Stimulated activated CD8-positive, alpha-beta memory T cell treated with anti-CD3 and anti-CD28 coated beads, Interleukin-15, amount 100 ng/mL, for 1 hour (primary cell): Measurements from ENCODE around the gene ARHGAP5.

Experiments
- DNase-seq: peaks from one replicate; pipeline ENCODE4 v3.0.0-alpha.2; 2020; ENCODE audit warnings: low read depth

ARHGAP5 gene

DNA sequence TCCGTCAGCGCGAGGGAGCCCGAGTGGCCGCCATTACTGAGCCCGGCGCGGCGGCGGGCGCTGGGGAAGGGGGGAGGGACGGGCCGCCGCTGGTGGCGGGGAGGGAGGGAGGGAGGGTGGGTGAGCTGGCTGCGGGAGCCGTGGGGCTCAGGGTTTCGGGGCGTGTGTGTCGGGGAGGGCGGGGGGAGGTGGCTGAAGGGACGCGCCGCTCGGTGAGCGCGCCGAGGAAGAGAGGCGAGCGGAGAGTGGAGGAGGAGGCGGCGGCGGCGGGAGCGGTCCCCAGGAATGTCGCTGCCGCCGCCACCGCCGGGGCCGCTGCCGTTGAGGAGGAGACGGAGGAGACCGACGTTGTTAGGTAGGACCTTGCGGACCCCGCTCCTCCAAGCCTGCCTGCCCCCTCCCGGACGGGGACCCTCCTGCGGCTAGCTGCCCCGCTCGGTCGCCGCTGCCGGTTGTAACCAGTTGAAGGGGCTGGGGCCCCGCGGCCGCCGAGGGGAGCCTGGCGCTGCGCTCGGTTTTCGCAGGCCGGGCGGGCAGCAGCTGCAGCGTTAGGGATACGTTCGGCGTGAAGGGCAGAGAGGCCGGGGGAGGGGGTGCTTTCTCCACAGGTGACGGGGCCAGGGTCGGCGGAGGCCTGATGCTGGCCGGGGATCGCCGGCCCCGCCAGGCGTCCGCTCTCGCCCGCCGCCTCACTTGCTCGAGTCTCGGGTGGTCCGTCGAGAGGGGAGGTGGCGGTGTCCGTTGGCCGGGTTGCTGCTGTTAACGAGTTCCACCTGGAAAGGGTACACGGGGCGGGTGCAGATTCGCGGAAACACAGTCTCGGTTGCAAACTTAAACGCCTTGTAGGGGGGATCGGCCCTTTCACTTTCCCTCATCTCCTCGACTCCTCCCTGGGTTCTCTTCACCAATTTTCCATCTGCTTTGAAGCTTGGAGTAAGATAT lies at the start of gene ARHGAP5:
Gene ARHGAP5 (plus strand): TSS at position 224 of the 942 bp plus-strand sequence. CDS start 13,366 bp downstream, outside the sequence.
- no peak for DNase-seq

DNA sequence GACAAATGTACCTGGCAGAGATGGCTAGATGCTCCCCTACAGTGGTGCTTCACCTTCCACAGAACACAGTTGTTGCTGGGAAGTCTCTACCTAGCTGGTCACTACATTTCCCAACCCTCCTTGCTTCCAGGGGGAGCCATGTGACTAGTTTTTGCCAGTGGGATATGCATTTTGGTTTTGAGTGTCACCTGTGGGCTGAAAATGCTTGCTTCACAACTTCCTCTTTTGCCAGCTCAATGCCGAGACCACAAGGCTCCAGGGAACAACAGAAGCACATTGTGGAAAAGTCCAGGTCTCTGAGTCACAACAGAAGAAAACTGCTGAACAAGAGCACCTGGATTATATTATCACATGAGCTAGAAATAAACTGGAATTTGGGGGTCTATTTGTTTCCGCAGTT lies 48.5 kb upstream of the ARHGAP5 start:
- no peak for DNase-seq

- no peak for DNase-seq
Measured at GRCh38 chr14:32033543-32033942, 43.6 kb upstream of the ARHGAP5 start.

- DNase-seq, result no peak
Measured at GRCh38 chr14:32038876-32039275, 38.2 kb upstream of the ARHGAP5 start.

DNA sequence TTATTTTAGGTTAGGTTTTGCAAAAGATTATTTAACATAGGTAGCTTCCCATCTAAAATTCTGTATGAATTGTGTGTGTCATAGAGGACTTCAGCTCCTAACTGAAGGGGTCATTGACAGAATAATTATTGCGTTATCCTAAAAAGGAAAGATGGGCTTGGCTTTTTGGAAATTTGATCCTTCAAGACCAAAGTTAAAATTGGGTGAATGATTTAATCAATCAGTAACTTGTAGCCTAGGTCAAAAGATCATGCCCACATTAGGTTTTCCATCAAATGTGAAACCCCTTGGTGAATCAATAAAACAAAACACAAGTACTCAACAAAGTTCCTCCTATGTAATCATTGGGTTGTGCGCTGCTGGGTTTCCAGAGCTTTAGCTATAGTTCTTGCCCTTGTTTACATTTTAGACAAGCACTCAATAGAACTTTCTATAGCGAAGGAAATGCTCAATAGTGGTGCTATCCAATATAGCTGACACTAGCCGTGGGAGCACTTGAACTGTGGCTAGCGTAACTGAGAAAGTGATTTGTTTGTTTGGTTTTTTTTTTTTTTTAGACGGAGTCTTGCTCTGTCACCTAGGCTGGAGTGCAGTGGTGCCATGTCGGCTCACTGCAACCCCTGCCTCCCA lies 37.6 kb upstream of the ARHGAP5 start:
- DNase-seq, result no peak

- no peak for DNase-seq
Measured at GRCh38 chr14:32043624-32044023, 33.5 kb upstream of the ARHGAP5 start.

DNA sequence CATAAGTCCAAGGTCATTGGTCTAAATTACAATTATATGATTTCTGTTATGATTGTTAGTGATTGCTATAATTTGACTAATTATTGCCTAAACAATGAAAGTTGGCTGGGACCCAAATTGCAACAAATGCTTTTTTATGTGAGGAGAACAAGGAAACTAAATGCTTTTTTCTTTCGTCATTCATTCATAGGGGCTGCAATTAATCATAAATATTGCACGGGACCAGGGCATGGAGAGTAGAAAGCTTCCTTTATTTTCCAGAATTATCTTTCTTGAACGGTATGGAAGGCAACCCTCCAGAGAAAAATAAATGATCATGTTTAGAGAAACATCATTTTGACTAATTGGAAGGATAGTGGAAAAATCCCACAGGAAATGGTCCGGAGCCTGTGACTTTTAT lies 32.6 kb upstream of the ARHGAP5 start:
- DNase-seq, result no peak

- no peak for DNase-seq
Measured at GRCh38 chr14:32047791-32048190, 29.3 kb upstream of the ARHGAP5 start.

- no peak for DNase-seq
Measured at GRCh38 chr14:32049361-32050088, 27.6 kb upstream of the ARHGAP5 start.

DNA sequence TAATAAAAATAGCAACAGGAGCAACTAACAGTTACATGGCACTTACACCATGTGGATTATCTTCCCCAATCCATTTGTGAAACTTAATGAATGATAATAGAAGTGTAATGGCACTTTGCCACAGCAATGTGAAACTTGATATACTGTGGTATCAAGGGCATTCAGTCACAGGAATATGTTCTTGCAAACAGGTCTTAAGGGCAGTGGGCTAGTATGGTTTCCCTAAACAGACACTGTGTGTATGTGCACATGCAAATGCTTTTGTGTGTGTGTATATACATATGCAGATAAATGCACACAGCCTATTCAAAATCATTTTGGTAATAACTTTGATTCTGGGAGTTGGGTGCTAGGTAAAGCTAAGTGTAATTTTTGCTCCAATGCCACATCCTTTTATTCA lies 26.2 kb upstream of the ARHGAP5 start:
- DNase-seq, result no peak

DNA sequence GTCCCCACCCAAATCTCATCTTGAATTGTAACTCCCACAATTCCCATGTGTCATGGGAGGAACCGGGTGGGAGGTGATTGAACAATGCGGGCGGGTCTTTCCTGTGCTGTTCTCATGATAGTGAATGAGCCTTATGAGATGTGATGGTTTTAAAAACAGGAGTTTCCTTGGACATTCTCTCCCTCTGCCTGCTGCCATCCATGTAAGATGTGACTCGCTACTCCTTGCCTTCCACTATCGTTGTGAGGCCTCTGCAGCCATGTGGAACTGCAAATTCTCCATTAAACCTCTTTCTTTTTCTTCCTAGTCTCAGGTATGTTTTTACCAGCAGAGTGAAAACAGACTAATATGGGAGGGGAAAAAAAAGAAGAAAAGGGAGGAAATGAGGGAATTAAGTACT lies 22.6 kb upstream of the ARHGAP5 start:
- DNase-seq, result no peak

- DNase-seq, result no peak
Measured at GRCh38 chr14:32055175-32055574, 21.9 kb upstream of the ARHGAP5 start.

GRCh38 chr14:32059702-32060101 lies 17.4 kb upstream of the ARHGAP5 start:
- DNase-seq, result no peak

DNA sequence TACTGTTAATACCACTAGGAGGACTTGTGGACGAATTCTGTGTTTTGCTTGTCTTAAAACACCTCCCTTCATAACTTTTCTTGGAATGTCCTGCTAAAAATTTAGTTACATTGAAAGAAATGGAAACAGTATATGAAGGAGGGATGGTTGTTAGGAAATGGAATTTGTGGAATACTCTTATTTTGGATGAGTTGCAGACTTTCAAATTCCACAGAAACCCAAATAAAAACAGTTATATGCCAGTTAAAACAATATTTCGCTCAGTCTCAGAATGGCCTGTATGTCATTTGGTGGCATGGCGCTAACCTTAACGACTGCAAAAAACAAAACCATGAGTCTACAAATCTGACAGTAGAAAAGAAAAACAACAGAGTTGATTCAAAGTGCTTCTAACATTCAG lies 12.2 kb upstream of the ARHGAP5 start:
- no peak for DNase-seq

DNA sequence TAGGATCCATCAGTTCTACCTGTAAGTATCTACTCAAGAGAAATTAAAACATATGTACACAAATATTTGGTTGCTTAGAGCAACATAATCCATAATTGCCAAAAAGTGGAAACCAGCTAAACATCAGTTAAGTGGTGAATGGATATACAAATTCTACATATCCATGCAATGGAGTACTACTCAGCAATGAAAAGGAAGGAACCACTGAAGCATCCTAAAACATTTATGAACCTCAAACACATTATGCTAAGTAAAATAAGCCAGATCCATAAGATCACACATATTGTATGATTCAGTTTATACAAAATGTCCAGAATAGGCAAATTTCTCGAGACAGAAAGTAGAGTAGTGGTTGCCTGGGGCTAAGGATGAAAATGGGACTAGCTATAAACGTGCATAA lies 8.4 kb upstream of the ARHGAP5 start:
- DNase-seq, result no peak

GRCh38 chr14:32070282-32070681 lies 6.8 kb upstream of the ARHGAP5 start:
- no peak for DNase-seq

DNA sequence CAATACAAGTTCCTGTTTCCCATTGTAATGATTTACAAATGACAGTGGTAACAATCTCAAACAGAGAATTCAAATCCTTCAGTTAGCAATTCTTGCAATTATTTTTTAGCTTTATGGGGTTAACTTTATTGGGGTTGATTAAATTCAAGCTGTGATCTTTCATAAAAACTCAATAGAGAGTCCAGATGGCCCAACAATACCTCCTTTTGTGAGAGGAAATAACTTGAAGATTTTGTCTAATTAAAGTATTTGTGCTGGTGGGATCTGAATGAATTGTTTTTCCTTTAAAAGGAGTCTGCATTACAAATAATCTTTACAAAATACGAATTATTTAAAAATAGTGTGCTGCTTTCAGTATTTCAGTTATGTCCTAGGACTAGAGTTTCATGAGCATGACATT lies 4.4 kb upstream of the ARHGAP5 start:
- no peak for DNase-seq

- peak; percentile 8 for DNase-seq
Measured at GRCh38 chr14:32073537-32074189, 3.4 kb upstream of the ARHGAP5 start.

DNA sequence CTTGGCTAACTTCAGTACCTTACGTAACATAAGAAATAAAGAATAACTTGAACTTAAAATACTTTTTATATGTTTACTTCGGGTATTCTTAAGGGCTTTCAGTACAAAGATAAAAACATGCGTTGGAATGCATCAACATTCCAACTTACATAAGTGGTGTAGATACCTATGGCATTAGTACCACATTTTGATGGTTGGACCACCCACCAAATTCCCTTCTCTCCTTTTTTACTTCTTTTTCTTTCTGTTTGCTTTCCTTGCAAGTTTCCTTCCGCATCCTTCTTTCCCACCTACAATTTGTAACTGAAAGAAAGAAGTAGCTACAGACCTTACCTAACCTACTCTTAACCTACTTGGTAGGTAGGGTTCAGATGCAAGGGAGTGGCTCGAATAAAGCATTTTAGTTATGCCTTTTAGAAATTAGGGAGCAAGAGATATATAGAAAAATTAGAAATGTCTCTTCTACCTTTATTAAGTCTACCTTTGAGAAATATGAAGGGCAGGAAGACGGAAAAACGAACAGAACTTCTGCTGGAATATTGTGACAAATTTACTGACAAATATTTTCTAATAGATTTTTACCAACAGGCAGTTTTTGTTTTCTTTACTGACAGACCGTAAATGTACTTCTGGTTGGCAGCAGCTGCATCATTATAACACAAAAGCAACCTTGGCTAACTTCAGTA lies 2.1 kb upstream of the ARHGAP5 start:
- no peak for DNase-seq

DNA sequence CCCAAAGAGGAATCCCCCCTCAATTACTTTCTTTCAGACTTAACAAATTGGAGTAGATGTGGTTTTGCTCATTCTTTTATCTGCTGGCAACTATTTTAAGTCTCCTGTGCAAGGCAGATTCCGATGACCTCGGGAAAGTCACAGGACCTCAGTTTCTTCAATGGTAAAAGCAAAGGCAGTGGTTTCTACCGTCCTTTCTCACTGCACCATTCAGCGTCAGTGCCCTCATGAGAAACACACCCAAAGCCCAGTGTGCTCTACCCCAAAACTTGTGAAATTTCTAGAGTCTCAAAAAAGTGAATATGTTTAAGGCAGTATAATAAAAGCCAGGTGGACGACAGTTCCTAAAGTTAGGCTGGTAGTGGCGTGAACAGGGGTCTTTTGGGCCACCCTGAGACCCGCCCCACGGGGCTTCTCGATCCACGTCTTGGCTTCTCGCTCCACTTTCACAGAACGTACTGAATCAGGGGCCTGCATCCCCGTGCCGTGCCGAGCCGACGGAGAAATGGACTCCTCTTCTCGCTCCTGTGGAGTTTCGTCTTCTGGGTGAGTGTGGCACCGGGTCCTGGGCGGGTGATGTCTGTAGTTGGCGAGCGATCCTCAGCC lies 1.3 kb upstream of the ARHGAP5 start:
- DNase-seq, result no peak
